Neural progenitor cell (in vitro differentiated cells): ENCODE measurements around the gene CCNY.

Experiments
- EZH2 ChIP-seq: fragments of 200-600 bp; sonication (generic); IDR thresholded peaks from 2 replicates; pipeline ENCODE4 v1.6.1; 2017; ENCODE audit warnings: antibody characterized with exemption, mild to moderate bottlenecking, moderate library complexity
- EZH2phosphoT487 ChIP-seq: fragments of 200-600 bp; sonication (generic); IDR thresholded peaks from 2 replicates; pipeline ENCODE4 v1.6.1; 2017; ENCODE audit warnings: antibody characterized with exemption
- TF ChIP-seq, protein P1 (sequence below): fragments of 200-600 bp; sonication (generic); IDR thresholded peaks from 2 replicates; pipeline ENCODE4 v1.5.1; 2017; ENCODE audit warnings: antibody characterized with exemption, mild to moderate bottlenecking

DNA sequence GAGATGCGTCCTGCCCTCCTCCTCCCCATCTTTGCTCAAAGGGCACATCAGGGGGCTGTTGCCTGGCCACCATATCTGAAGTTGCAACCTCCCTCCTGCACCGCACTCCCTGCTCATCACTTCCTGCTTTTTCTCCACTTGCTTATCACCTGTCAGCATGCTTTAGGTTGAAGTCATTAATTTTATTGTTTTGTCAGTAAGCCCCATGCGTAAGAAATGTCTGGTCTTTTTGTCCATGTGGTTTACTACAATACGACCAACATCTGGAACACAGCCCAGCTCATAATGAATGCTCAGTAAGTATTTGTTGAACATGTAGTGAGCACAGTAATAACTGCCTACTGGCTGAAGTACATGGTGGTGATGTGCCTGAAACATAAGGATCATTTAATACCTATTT lies 197.3 kb downstream of the CCNY start:
- TF ChIP-seq, protein P1, sequence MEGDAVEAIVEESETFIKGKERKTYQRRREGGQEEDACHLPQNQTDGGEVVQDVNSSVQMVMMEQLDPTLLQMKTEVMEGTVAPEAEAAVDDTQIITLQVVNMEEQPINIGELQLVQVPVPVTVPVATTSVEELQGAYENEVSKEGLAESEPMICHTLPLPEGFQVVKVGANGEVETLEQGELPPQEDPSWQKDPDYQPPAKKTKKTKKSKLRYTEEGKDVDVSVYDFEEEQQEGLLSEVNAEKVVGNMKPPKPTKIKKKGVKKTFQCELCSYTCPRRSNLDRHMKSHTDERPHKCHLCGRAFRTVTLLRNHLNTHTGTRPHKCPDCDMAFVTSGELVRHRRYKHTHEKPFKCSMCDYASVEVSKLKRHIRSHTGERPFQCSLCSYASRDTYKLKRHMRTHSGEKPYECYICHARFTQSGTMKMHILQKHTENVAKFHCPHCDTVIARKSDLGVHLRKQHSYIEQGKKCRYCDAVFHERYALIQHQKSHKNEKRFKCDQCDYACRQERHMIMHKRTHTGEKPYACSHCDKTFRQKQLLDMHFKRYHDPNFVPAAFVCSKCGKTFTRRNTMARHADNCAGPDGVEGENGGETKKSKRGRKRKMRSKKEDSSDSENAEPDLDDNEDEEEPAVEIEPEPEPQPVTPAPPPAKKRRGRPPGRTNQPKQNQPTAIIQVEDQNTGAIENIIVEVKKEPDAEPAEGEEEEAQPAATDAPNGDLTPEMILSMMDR, result no peak
- TF ChIP-seq EZH2 (no peak), EZH2phosphoT487 (no peak)
